ENCODE data around the gene ALK. TPM values are rescaled to one million over a fixed set of nuclear protein-coding genes. Genes with fewer than 3 reads are reported as not detected.

ALK gene
- total RNA-seq, 4 donors from 2014 or later, result 0.83 to 1.6 (median 1.2) TPM

DNA sequence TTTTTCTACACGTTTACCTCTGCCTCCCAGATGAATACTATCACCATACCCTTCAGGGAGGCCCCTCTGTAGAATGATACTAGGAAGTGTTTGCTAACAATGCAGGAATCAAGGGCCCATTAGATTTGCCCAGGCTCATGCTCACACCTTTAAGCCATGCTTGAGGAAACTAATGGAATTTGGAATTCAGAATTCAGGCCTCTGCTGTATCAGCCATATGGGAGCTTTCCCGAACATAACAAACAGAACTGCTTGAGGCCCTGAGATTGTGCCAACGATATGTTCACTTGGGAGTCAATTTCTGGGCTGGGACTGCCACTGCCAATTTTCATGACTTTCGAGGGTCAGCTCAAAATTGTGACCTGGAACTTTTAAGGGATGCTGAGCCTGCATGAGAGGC is 523.7 kb downstream of the ALK start:
- H3K9me3 ChIP-seq, result no peaks in the 10 kb centered on the region
- no peak for TF ChIP-seq POLR2AphosphoS5 (IDR thresholded peaks at IDR 0.05)
- no peak for TF ChIP-seq POLR2A (IDR thresholded peaks at IDR 0.05; ENCODE audit: low read depth)
- no peak for TF ChIP-seq EP300 (IDR thresholded peaks at IDR 0.05)
- TF ChIP-seq CTCF (IDR thresholded peaks at IDR 0.05), result no peak
- no peaks in the 10 kb centered on the region for H3K4me1 ChIP-seq
- H3K27ac ChIP-seq (replicated peaks in 1 of 4), result no peak overlapping the region
- 75% methylated on average over 3 of the region's 4 CpGs for WGBS
- intact Hi-C loops (cut with DNase I), result no loop called here
- peaks cover 0 to 19% (median 0%) of the 10 kb centered on the region in 4 donors for H3K27me3 ChIP-seq
- DNase-seq (ENCODE audit: extremely low spot score), result no peak
- H3K36me3 ChIP-seq, result no peaks in the 10 kb centered on the region
- no peak overlapping the region for H3K4me3 ChIP-seq

DNA sequence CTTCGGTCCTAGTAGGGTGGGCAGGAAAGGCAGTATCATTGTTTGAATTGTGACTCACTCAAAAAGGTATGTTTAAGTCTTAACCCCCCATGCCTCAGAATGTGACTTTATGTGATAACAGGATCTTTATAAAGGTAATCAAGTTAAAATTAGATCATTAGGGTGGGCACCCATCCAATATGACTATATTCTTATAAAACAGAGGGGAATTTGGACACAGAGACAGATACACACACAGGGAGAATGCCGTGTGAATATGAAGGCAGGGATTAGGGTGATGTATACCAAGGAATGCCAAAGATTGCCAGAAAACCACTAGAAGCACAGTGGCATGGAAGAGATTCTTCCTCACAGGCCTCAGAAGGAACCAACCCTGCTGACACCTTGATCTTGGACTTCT is 524.3 kb downstream of the ALK start:
- H3K4me1 ChIP-seq, result no peaks in the 10 kb centered on the region

GRCh38 chr2:29394981-29395350 is 526.4 kb downstream of the ALK start:
- no peak for DNase-seq (ENCODE audit: extremely low spot score)
- WGBS, result 67% methylated on average over 2 of the region's 2 CpGs
- Histone ChIP-seq H3K27me3 (peaks cover 0 to 19% (median 0%) of the 10 kb centered on the region in 4 donors), H3K4me3 (no peak overlapping the region), H3K36me3 (no peaks in the 10 kb centered on the region), H3K4me1 (no peaks in the 10 kb centered on the region), H3K27ac (replicated peaks in 1 of 4) (no peak overlapping the region), H3K9me3 (no peaks in the 10 kb centered on the region)
- TF ChIP-seq EP300 (IDR thresholded peaks at IDR 0.05) (no peak), CTCF (IDR thresholded peaks at IDR 0.05) (no peak)
- intact Hi-C loops (cut with DNase I), result no loop called here

More for the DNA sequence above, 524.3 kb downstream of the ALK start:
- Histone ChIP-seq H3K27me3 (peaks cover 0 to 19% (median 0%) of the 10 kb centered on the region in 4 donors), H3K4me3 (no peak overlapping the region), H3K36me3 (no peaks in the 10 kb centered on the region), H3K27ac (replicated peaks in 1 of 4) (no peak overlapping the region), H3K9me3 (no peaks in the 10 kb centered on the region)
- TF ChIP-seq EP300 (IDR thresholded peaks at IDR 0.05) (no peak), POLR2A (IDR thresholded peaks at IDR 0.05; ENCODE audit: low read depth) (no peak), CTCF (IDR thresholded peaks at IDR 0.05) (no peak), POLR2AphosphoS5 (IDR thresholded peaks at IDR 0.05) (no peak)
- WGBS, result 73% methylated on average over 2 of the region's 2 CpGs
- DNase-seq (ENCODE audit: extremely low spot score), result no peak
- intact Hi-C loops (cut with DNase I), result no loop called here

DNA sequence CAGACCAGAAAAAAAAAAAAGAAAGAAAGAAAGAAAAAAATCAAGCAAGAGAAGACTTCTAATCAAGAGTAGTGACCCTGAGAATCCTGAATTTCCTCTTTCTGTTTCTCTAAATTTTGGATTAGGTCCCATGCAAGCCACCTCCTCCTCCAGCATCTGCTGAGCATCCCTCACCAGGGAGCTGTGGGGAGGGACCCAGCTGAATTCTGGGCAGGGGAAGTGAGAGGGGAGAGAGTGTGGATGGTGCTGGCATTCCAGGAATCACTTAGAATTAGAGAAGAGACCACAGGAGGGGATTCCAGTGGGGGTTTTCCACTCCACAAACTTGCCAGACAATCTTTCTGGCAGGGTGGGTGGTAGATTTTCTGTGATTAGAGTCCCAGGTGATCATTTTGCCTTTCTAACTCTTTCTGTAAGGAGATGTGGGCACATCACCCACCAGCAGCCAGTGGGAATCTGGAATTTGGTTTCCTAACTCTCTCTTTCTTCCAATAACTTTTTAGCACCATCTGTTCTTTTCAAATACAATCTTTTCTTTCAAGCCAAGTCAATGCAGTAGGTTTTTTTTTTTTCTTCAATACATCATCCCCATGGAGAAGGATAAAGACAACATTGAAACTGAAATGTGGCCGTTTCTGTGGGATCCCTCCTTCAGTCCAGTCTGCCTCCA is 526.9 kb downstream of the ALK start:
- intact Hi-C loops (cut with DNase I), result no loop called here
- no peaks in the 10 kb centered on the region for H3K4me1 ChIP-seq
- H3K36me3 ChIP-seq, result no peaks in the 10 kb centered on the region
- H3K27me3 ChIP-seq, result peaks cover 0 to 18% (median 0%) of the 10 kb centered on the region in 4 donors
- no peak for TF ChIP-seq POLR2AphosphoS5 (IDR thresholded peaks at IDR 0.05)
- no peak for TF ChIP-seq CTCF (IDR thresholded peaks at IDR 0.05)
- TF ChIP-seq POLR2A (IDR thresholded peaks at IDR 0.05; ENCODE audit: low read depth), result no peak
- TF ChIP-seq EP300 (IDR thresholded peaks at IDR 0.05), result no peak
- DNase-seq (ENCODE audit: extremely low spot score), result no peak
- H3K4me3 ChIP-seq, result no peak overlapping the region
- H3K9me3 ChIP-seq, result no peaks in the 10 kb centered on the region
- WGBS, result 46% methylated on average over 1 of the region's 1 CpG
- H3K27ac ChIP-seq (replicated peaks in 1 of 4), result no peak overlapping the region

DNA sequence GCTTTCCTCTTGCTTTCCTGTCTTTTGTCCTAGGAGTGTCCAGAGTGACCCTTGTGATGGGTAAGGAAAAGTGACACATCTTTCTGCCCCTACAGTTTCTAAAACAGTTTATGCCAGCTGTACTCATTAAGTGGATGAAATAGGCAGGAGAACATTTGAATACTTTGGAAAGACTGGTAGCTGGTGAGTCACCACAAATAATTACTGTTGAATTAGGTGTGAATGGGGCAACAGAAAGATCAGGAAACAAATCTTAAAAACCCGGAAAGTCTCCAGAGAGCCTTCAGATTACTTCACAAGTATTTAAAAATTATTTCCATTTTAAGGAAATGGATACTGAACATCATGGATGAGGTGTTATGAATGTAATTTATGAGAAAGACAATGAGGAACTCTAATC is 527.7 kb downstream of the ALK start:
- Histone ChIP-seq H3K4me1 (no peaks in the 10 kb centered on the region), H3K36me3 (no peaks in the 10 kb centered on the region), H3K27ac (replicated peaks in 1 of 4) (no peak overlapping the region), H3K27me3 (peaks cover 0 to 14% (median 0%) of the 10 kb centered on the region in 4 donors), H3K4me3 (no peak overlapping the region), H3K9me3 (no peaks in the 10 kb centered on the region)
- TF ChIP-seq EP300 (IDR thresholded peaks at IDR 0.05), result no peak
- TF ChIP-seq POLR2AphosphoS5 (IDR thresholded peaks at IDR 0.05), result no peak
- no peak for TF ChIP-seq POLR2A (IDR thresholded peaks at IDR 0.05; ENCODE audit: low read depth)
- no peak for TF ChIP-seq CTCF (IDR thresholded peaks at IDR 0.05)
- WGBS, result 68% methylated on average over 1 of the region's 1 CpG
- intact Hi-C loops (cut with DNase I), result no loop called here
- DNase-seq (ENCODE audit: extremely low spot score), result no peak

Data from esophagus muscularis mucosa (tissue), 4 donors.